Measurements from ENCODE around the gene ACOX1. TPM values are rescaled to one million over a fixed set of nuclear protein-coding genes. Genes with fewer than 3 reads are reported as not detected.
A peak's percentile ranks its signal among the peaks of the same experiment; 100 is the strongest.

Gene ACOX1
- total and polyA plus RNA-seq, 2 of the 13 experiments (the other 11 are each of a cell fraction or from before 2014, with no cell fraction given) = 86.4 to 120 TPM

DNA sequence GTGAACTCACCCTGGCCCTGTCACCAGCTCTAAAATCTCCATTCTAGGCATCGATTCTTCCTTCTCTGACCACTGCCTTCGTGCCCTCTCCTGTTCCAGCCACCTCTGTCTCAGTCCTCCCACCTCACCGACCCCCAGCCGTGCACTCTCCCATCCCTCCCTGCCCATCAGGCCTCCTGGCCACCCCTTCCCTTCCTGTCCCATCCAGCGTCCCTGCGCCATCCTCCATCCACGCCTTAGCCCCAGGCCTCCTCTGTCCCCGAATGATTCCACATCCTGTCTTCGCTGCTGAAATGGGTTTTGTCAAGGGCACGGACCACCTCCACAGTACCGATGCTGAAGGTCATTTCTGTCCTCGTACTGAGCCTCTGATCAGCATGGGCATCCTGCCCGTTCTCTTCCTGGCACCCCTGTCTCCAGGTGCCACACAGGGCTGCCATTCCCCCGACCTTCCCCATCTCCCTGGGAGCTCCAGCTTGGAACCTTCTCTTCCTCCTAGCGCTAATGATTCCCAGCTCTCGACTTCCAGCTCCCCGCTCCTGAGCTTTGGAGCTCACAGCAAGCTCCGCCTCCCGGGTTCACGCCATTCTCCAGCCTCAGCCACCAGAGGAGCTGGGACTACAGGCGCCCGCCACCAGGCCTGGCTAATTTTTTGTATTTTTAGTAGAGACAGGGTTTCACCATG is 84.8 kb downstream of the ACOX1 start (continued):
- TF ChIP-seq, protein P1, sequence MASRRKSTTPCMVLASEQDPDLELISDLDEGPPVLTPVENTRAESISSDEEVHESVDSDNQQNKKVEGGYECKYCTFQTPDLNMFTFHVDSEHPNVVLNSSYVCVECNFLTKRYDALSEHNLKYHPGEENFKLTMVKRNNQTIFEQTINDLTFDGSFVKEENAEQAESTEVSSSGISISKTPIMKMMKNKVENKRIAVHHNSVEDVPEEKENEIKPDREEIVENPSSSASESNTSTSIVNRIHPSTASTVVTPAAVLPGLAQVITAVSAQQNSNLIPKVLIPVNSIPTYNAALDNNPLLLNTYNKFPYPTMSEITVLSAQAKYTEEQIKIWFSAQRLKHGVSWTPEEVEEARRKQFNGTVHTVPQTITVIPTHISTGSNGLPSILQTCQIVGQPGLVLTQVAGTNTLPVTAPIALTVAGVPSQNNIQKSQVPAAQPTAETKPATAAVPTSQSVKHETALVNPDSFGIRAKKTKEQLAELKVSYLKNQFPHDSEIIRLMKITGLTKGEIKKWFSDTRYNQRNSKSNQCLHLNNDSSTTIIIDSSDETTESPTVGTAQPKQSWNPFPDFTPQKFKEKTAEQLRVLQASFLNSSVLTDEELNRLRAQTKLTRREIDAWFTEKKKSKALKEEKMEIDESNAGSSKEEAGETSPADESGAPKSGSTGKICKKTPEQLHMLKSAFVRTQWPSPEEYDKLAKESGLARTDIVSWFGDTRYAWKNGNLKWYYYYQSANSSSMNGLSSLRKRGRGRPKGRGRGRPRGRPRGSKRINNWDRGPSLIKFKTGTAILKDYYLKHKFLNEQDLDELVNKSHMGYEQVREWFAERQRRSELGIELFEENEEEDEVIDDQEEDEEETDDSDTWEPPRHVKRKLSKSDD (CRISPR knock-in tag; IDR thresholded peaks at IDR 0.05; ENCODE audit: low read depth) = no peak
- 0 out of 2 replicates have a peak, but pooled peaks have one; percentile 37 for TF ChIP-seq ATF7-NPFF (CRISPR knock-in tag; IDR thresholded peaks at IDR 0.05; ENCODE audit: low read depth)
- no peak for TF ChIP-seq CERS6 (CRISPR knock-in tag; IDR thresholded peaks at IDR 0.05)
- no peak for TF ChIP-seq ZNF296 (CRISPR knock-in tag; conservative IDR thresholded peaks at IDR 0.05)
- TF ChIP-seq, protein P2, sequence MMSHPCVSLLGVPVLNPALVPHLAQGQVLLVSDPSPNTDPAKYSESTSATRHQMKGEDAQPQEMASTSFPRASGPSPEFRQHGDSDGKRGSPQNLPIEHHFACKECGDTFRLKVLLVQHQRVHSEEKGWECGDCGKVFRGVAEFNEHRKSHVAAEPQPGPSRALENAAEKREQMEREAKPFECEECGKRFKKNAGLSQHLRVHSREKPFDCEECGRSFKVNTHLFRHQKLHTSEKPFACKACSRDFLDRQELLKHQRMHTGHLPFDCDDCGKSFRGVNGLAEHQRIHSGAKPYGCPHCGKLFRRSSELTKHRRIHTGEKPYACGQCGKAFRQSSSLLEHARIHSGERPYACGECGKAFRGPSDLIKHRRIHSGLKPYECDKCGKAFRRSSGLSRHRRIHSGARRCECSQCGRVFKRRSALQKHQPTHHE (CRISPR knock-in tag; IDR thresholded peaks at IDR 0.05; ENCODE audit: borderline replicate concordance) = no peak; the same call in 1 of the 2 replicates
- TF ChIP-seq PHF5A (CRISPR knock-in tag; IDR thresholded peaks at IDR 0.05; ENCODE audit: low read depth, unreplicated experiment) = no peak
- TF ChIP-seq SMARCC2 (IDR thresholded peaks at IDR 0.05) = no peak
- no peak for TF ChIP-seq ZNF143 (CRISPR knock-in tag; IDR thresholded peaks at IDR 0.05)
- no peak for TF ChIP-seq ASH2L (IDR thresholded peaks at IDR 0.05; ENCODE audit: insufficient read length, low read depth, low read length)
- no peak for TF ChIP-seq ZBTB7B (CRISPR knock-in tag; IDR thresholded peaks at IDR 0.05)
- no peak for TF ChIP-seq SIX1 (CRISPR knock-in tag; IDR thresholded peaks at IDR 0.05; ENCODE audit: borderline replicate concordance)
- no peak for TF ChIP-seq ZNF619 (CRISPR knock-in tag; IDR thresholded peaks at IDR 0.05)
- TF ChIP-seq PAXIP1 (CRISPR knock-in tag; conservative IDR thresholded peaks at IDR 0.05) = no peak; the same call in 1 of the 2 replicates
- no peak for TF ChIP-seq ZNF782 (CRISPR knock-in tag; IDR thresholded peaks at IDR 0.05; ENCODE audit: borderline replicate concordance)
- TF ChIP-seq ZMAT5 (CRISPR knock-in tag; IDR thresholded peaks at IDR 0.05; ENCODE audit: borderline replicate concordance, low read depth) = no peak
- no peak for TF ChIP-seq SATB2 (CRISPR knock-in tag; IDR thresholded peaks at IDR 0.05)
- no peak for TF ChIP-seq POGK (CRISPR knock-in tag; conservative IDR thresholded peaks at IDR 0.05)
